Fibroblast of mammary gland (primary cell): Measurements from ENCODE around the gene SFXN2.
A peak's percentile ranks its signal among the peaks of the same experiment; 100 is the strongest.

Experiments
- DNase-seq: peaks from one replicate; pipeline ENCODE4 v3.0.0-alpha.2; 2010; ENCODE audit warnings: low read depth
- H3K4me3 ChIP-seq: 2 replicates; pipeline ENCODE4 v1.5.1; 2011; ENCODE audit warnings: low read depth, mild to moderate bottlenecking, low read length, moderate library complexity; ENCODE audit not compliant: control insufficient read depth
- TF ChIP-seq, protein P1 (sequence below): conservative IDR thresholded peaks from 2 replicates; pipeline ENCODE4 v1.5.1; 2011; ENCODE audit warnings: low read depth, low read length, inconsistent platforms; ENCODE audit not compliant: control insufficient read depth, insufficient read depth

SFXN2 gene

DNA sequence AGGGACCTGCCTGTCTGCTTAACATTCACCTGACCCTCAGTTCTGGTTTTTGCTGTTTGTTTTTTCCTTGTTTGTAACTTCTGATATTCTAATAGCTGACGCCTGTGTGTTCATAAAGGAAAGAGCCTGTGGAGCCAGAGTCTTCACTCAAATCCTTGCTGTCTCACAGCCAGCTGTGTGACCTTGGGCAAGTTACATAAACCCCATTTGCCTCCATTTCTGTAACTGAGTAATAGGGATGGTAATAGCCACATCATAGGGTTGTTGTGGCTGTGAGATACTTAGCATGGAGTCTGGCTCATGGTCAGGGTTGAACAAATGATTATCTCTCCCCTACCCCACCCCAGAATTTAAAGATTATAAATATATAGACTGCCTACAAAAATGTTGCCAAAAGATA lies 56.4 kb downstream of the SFXN2 start:
- TF ChIP-seq, protein P1, sequence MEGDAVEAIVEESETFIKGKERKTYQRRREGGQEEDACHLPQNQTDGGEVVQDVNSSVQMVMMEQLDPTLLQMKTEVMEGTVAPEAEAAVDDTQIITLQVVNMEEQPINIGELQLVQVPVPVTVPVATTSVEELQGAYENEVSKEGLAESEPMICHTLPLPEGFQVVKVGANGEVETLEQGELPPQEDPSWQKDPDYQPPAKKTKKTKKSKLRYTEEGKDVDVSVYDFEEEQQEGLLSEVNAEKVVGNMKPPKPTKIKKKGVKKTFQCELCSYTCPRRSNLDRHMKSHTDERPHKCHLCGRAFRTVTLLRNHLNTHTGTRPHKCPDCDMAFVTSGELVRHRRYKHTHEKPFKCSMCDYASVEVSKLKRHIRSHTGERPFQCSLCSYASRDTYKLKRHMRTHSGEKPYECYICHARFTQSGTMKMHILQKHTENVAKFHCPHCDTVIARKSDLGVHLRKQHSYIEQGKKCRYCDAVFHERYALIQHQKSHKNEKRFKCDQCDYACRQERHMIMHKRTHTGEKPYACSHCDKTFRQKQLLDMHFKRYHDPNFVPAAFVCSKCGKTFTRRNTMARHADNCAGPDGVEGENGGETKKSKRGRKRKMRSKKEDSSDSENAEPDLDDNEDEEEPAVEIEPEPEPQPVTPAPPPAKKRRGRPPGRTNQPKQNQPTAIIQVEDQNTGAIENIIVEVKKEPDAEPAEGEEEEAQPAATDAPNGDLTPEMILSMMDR = no peak

DNA sequence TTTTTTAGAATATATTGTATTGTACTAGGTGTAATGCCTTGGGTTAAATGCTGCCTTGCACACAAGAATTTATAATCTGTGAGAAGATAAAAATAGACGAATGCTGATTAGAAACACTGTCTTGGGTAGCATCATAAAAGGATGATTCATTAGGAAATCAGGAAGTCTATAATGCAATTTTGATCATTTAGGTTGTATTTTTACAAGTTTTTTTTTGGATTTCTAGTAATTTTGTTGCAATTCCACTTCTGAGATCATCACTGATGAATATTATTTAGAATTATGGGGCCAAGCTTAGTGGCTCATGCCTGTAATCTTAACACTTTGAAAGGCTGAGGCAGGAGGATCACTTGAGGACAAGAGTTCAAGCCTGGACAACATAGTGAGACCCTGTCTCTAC lies 58.9 kb downstream of the SFXN2 start:
- H3K4me3 ChIP-seq = no peak overlapping the region
- TF ChIP-seq, protein P1 = no peak
- peak; percentile 42 for DNase-seq

More for the DNA sequence above, 56.4 kb downstream of the SFXN2 start:
- DNase-seq = peak; percentile 59
- no peak overlapping the region for H3K4me3 ChIP-seq

DNA sequence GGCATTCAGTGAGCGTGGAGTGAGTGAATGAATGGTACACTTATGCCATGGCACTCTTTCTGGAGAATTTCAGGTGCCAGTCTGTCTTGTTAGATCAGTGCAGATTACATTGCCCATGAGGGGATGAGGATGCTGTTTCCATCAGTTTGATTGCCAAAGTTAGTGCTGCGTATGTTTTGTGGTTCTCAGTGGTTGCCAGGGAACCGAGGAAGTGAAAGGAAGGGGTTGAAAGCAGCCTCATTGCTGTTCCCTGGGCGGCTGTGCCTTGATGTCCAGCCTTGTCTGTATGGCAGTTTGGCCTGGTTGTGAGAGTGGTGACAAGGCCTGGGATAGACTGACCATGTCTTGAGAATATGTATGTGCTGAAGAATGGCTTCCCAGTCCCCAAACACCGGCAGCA lies 59.5 kb downstream of the SFXN2 start:
- TF ChIP-seq, protein P1 = no peak
- DNase-seq = peak; percentile 43

DNA sequence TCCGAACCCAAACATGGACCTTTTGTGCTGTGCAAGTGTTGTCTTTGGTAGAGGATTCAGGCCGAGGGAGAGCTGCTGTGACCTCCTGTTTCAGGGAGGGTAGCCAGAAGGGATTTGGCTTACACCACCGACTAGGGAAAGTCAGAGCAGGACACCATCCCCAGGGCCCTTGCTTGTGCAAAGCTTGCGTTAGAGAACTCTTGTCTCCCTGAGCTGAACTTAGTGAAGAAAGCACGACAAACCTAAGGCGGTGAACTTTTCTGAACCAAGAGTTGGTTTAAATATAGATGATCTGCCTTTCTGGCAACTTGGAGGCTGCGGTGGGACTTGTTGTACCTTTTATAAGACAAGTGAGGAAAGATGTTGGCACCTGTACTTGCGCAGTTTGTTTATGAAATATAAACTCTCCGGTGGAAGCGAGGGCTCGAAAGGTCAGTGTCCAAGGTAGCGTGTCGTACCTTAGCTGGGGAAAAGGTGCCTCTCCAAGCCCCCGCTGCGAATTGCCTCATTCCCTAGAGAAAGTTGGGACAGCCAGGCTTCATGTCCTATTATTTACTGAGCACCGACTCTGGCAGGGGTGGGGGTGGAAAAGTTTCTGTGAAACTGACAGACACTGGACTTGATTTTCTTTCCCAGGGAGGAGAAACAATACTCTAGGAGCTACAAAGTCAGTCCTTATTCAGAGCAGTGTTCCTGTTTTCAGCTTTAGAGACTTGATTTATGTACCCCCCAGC lies 60.9 kb downstream of the SFXN2 start:
- TF ChIP-seq, protein P1 = no peak
- H3K4me3 ChIP-seq = peak overlapping the region; percentile 11
- DNase-seq = peak; percentile 74

More for the DNA sequence above, 59.5 kb downstream of the SFXN2 start:
- no peak overlapping the region for H3K4me3 ChIP-seq

DNA sequence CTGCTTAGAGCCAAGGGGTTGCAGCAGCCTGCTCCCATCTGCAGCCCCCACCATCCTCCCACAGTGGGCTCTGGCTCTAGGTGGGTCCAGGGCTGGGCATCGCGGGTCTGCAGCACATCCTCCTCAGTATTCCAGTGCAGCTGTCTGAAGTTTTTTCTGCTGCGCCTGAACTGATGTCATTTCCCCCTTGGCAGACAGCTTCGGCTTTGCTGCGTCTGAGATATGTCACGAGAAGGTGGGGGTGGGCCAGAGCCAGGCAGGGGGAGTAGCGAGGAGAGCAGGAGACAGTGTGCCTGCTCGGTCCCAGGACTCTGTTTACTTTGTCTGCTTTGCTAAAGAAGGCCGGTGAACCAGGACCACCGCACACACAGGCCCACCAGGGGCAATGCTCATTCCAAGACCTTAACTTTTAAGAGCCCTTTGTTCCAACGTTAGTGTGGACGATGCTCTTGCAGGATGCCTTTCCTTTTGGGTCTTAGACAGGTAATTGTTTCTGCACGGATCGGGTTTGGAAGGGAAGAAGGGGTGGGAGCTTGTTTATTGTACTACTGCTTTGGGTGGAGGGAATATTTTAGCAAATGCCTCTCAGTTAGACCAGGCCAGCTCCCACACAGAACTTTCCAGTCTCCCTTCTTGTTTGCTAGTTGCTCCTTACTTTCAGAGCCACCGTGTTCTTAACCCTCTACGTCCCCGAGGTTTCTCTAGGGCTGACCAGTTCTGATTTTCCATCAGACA lies 61.7 kb downstream of the SFXN2 start:
- peak overlapping the region; percentile 34 for H3K4me3 ChIP-seq
- peak; percentile 87 for DNase-seq
- TF ChIP-seq, protein P1 = no peak

DNA sequence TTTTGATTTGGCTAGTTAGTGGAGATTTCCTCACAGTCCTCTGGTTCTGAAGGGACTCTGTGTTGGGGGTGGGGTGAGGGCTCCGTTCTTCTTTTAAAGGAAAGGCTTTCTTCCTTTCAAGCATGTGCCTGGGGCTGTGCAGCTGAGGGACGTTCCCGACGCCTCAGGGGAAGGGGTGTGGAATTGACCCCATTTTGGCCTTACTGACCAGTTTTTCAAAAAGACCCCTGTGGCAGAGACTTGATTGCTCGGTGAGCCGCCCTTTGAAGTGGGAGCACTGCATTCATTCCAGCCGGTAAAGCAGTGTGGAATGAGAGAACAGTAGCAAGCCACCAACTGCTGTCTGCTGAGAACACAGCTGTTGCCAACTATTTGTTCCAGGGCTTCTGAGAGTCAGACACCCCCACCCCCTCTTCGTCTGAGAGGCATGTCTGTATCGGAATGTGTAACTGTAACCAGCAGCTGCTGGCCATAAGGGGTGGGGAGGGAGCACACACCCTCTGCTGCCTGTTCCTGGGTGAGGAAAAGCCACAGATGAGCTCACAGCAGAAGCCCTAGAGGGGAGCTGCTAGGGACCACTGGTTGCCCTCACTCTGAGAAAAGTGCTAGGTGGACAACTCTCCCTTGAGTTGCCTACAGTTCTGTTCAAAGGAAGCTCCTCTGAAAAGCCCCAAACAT lies 62.5 kb downstream of the SFXN2 start:
- peak; percentile 98 for DNase-seq
- peak overlapping the region; percentile 34 for H3K4me3 ChIP-seq
- TF ChIP-seq, protein P1 = peak; percentile 3
